ENCODE data around the gene TRAPPC6A.

The TRAPPC6A gene

DNA sequence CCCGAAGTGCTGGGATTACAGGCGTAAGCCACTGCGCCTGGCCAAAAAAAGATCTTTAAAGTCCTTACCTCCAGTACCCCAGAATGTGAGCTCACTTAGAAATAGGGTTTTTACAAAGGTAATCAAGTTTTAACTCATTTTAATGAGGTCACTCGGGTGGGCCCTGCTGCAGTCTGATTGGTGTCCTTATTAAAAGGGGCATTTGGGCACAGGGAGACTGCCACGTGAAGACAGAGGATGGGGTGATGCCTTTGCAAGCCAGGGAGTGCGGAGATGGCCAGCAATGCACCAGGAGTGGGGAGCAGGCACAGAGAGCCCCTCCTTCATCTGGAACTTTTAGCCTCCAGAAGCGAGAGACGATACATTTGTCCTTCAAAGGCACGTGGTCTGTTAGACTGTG is 28.9 kb downstream of the TRAPPC6A start:
- TF ChIP-seq, protein P1, sequence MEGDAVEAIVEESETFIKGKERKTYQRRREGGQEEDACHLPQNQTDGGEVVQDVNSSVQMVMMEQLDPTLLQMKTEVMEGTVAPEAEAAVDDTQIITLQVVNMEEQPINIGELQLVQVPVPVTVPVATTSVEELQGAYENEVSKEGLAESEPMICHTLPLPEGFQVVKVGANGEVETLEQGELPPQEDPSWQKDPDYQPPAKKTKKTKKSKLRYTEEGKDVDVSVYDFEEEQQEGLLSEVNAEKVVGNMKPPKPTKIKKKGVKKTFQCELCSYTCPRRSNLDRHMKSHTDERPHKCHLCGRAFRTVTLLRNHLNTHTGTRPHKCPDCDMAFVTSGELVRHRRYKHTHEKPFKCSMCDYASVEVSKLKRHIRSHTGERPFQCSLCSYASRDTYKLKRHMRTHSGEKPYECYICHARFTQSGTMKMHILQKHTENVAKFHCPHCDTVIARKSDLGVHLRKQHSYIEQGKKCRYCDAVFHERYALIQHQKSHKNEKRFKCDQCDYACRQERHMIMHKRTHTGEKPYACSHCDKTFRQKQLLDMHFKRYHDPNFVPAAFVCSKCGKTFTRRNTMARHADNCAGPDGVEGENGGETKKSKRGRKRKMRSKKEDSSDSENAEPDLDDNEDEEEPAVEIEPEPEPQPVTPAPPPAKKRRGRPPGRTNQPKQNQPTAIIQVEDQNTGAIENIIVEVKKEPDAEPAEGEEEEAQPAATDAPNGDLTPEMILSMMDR (IDR thresholded peaks at IDR 0.05): no peak

DNA sequence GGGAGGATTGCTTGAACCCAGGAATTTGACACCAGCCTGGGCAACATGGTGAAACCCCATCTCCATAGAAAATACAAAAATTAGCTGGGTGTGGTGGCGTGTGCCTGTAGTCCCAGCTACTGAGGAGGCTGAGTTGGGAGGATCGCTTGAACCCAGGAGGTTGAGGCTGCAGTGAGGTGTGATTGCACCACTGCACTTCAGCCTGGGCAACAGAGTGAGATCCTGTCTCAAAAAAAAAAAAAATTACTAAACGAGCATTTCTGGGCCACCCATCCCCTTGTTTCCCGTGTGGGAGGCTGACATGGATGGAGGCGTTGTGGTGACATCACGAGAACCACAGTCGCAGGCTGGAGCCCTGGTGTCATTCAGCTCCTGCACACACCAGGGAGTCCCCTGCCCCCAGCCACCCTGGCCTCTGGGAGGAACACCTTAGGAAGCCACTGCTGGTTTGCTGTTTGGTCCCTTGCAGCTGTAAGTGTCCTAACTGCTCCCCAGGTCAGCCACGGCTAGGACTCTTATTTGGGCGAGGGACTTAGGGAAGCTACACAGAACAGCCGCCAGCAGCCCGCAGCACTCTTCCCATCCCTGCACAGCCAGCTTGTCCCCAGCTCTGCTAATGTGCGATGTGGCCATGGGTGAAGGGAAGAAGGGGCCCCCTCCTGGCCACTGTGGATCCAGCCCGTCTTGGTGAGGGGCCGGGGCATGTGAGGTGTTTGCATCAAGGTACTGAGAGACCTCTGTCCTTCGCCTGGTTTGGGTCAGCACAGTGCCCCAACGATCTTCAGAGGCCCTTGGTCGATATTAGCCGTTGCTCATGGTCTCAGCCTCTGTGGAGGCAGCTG is 30.0 kb downstream of the TRAPPC6A start:
- TF ChIP-seq, protein P1 (IDR thresholded peaks at IDR 0.05): no peak

DNA sequence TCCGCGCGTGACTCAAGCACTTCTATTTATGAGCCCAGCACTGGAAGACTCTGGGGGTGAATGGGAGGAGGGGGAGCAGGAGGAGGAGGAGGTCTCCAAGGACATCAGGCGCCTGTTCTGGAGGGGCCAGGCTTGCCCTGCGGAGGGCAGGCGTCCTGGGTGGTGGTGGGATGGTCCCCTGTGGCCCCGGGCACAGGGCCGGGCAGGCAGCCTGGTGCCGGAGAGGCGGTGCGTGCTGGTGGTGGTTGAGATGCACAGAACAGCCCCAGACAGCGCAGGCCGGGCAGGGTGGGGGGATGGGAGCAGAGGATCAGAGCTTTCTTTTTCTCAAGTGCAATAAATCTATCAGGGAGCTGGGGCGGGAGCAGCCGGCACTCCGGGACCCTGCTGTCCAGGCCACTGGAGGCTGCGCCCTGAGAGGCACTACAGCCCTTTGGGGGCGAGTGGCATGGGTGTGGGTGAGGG is 31.3 kb downstream of the TRAPPC6A start:
- TF ChIP-seq, protein P1 (IDR thresholded peaks at IDR 0.05): no peak

DNA sequence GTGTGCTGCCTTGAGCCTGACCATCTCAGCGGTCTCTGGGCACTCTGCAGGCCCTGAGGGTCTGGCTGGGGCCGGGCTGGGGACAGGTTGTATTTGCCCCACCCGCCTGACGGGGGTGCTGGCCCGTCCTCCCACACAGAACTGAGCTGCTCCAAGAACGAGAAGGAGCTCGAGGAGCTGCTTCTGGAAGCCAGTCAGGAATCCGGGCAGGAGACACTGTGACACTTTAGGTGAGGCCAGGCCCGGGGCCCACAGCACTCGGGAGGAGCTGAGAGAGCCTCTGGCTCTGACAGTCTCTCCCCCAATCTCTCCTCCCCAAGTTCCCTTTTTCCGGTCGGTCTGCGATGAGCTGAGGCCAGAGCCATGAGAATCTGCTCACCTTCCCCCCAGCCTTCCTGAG is 31.8 kb downstream of the TRAPPC6A start:
- TF ChIP-seq, protein P1 (IDR thresholded peaks at IDR 0.05): no peak

DNA sequence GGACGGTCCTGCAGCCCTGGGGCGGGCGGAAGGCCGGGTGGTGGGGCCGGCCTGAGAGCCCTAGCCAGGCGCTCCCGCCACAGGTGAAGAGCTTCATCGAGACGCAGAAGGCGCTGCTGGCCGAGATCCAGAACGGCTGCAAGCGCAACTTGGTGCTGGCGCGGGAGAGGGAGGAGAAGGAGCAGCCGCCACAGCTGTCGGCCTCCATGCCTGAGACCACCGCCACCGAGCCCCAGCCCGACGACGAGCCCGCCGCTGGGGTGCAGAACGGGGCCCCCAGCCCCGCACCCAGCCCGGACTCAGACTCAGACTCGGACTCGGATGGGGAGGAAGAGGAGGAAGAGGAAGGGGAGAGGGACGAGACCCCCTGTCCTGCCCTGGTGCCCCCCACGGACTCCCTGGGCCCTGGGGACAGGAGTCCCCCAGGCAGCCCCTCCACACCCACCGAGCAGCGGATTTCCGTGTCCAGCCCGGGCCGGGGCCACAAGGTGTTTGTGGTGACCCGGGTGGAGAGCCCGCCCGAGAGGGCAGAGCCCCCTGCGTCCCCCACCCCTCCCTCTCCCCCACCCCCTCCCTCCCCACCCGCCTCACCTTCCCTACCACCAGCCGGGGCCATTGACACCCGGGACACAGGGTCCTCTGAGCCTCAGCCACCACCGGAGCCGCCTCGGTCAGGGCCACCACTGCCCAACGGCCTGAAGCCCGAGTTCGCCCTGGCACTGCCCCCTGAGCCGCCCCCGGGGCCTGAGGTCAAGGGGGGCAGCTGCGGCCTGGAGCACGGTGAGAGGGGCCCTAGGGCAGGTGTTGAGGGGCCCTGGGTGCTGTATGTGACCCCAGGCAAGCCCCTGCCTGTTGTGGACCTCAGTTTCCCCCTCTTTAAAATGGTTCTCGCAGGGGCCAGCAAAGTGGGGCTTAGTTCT is 32.5 kb downstream of the TRAPPC6A start:
- TF ChIP-seq, protein P1 (IDR thresholded peaks at IDR 0.05): no peak

DNA sequence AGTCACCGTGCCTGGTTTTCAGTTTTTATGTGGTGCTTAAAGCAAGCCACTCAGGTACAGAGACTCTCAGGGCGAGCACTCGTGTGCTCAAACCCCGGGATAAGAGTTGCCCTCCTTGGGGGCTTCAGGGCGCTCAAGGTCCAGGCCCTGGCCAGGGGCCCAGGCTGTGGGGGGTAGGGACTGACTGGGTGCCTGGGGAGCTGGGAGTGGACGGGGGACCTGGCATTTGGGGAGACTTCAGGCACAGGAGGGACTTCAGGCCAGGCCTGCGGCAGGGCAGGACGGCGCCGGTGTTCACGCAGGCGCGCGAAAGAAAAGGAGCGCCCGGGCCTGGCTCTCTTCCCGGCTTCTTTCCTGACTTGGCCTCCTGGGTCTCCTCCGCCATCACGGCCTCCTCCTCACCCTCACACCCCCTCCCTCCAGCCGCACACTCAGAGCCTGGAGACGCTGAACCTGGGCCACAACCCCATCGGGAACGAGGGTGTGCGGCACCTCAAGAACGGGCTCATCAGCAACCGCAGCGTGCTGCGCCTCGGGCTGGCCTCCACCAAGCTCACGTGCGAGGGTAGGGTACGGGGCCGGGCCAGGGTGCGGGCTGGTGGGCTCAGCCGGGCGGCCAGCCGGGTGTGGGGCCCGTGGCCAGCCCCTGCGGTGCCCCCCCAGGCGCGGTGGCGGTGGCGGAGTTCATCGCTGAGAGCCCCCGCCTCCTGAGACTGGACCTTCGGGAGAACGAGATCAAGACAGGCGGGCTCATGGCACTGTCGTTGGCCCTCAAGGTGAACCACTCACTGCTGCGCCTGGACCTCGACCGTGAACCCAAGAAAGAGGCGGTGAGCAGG is 33.4 kb downstream of the TRAPPC6A start:
- TF ChIP-seq, protein P1 (IDR thresholded peaks at IDR 0.05): no peak

DNA sequence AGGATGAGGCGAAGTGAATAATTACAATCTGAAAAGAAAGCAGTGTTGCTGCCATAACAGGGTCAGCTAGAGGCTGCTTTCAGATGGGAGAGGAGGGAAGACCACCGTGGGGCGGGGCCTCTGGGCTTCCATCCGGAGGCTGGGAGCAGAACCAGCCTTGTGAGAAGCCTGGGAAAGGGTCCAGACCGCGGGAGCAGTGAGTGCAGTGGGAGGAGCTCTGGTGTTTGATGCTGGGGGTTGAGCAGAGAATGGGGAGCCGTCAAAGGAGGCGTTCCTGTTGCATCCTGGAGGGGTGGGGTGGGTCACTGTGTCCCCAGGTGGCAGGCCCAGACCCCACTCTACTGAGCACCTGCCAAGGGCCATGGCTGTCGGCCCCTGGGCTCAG is 35.3 kb downstream of the TRAPPC6A start:
- TF ChIP-seq, protein P1 (IDR thresholded peaks at IDR 0.05): no peak
